ENCODE measurements around the gene S100A3.
A peak's percentile ranks its signal among the peaks of the same experiment; 100 is the strongest.
"Not testable (repeated sequence)": the region's sequence is repeated elsewhere in the genome, so short reads cannot be mapped to it uniquely, and the experiment has no call there.

Gene S100A3

GRCh38 chr1:153565529-153566374 is 16.7 kb upstream of the S100A3 start, which contains the start of gene S100A2:
Gene S100A2 (minus strand): TSS chr1:153565844. CDS start chr1:153563877, 1,967 bp downstream.
- Mint-ChIP-seq H3K4me3 (peak within 1 kb of the TSS; percentile 62), H3K36me3 (ENCODE audit: low read depth) (no peaks in the 10 kb centered on the region), H3K9me3 (no peaks in the 10 kb centered on the region), H3K4me1 (ENCODE audit: low read depth) (peaks cover 65% of the 10 kb centered on the region), H3K27me3 (peaks cover 5% of the 10 kb centered on the region), H3K27ac (peak within 1 kb of the TSS; percentile 96)
- intact Hi-C loops (cut with micrococcal nuclease), result loop anchor here (2.0 to 5.0 kb wide), 3 partner anchors 15 to 208 kb away; partner anchors contain the start of genes ILF2 and S100A9

- peaks cover 65% of the 10 kb centered on the region for H3K4me1 Mint-ChIP-seq (ENCODE audit: low read depth)
- no peak overlapping the region for H3K4me3 Mint-ChIP-seq
- no peaks in the 10 kb centered on the region for H3K9me3 Mint-ChIP-seq
- no peaks in the 10 kb centered on the region for H3K36me3 Mint-ChIP-seq (ENCODE audit: low read depth)
- H3K27ac Mint-ChIP-seq, result peak overlapping the region; percentile 96
- intact Hi-C loops (cut with micrococcal nuclease), result no loop called here
- H3K27me3 Mint-ChIP-seq, result no peaks in the 10 kb centered on the region
Measured at GRCh38 chr1:153563991-153564390, 14.9 kb upstream of the S100A3 start.

GRCh38 chr1:153563483-153563901 is 14.4 kb upstream of the S100A3 start:
- H3K9me3 Mint-ChIP-seq, result no peaks in the 10 kb centered on the region
- intact Hi-C loops (cut with micrococcal nuclease), result no loop called here
- H3K27ac Mint-ChIP-seq, result peak overlapping the region; percentile 96
- H3K36me3 Mint-ChIP-seq (ENCODE audit: low read depth), result no peaks in the 10 kb centered on the region
- H3K4me1 Mint-ChIP-seq (ENCODE audit: low read depth), result peaks cover 61% of the 10 kb centered on the region
- H3K27me3 Mint-ChIP-seq, result no peaks in the 10 kb centered on the region
- H3K4me3 Mint-ChIP-seq, result peak overlapping the region; percentile 7

GRCh38 chr1:153562021-153562420 is 13.0 kb upstream of the S100A3 start:
- H3K27me3 Mint-ChIP-seq; H3K9me3 Mint-ChIP-seq; H3K36me3 Mint-ChIP-seq (ENCODE audit: low read depth); intact Hi-C loops (cut with micrococcal nuclease); H3K4me3 Mint-ChIP-seq: not testable (repeated sequence)
- peak overlapping the region; percentile 46 for H3K27ac Mint-ChIP-seq
- H3K4me1 Mint-ChIP-seq (ENCODE audit: low read depth), result peaks cover 49% of the 10 kb centered on the region

- intact Hi-C loops (cut with micrococcal nuclease), result no loop called here
- H3K36me3 Mint-ChIP-seq (ENCODE audit: low read depth), result no peaks in the 10 kb centered on the region
- H3K27ac Mint-ChIP-seq, result peak overlapping the region; percentile 46
Measured at GRCh38 chr1:153561466-153561985, 12.5 kb upstream of the S100A3 start.

GRCh38 chr1:153560771-153561465 is 11.9 kb upstream of the S100A3 start:
- Mint-ChIP-seq H3K27ac (peak overlapping the region; percentile 22), H3K36me3 (ENCODE audit: low read depth) (no peaks in the 10 kb centered on the region), H3K4me1 (ENCODE audit: low read depth) (peaks cover 49% of the 10 kb centered on the region), H3K9me3 (no peaks in the 10 kb centered on the region), H3K4me3 (no peak overlapping the region), H3K27me3 (no peaks in the 10 kb centered on the region)
- intact Hi-C loops (cut with micrococcal nuclease), result no loop called here

More at GRCh38 chr1:153561466-153561985, 12.5 kb upstream of the S100A3 start:
- no peaks in the 10 kb centered on the region for H3K9me3 Mint-ChIP-seq
- no peaks in the 10 kb centered on the region for H3K27me3 Mint-ChIP-seq
- peaks cover 49% of the 10 kb centered on the region for H3K4me1 Mint-ChIP-seq (ENCODE audit: low read depth)
- no peak overlapping the region for H3K4me3 Mint-ChIP-seq

- no peak overlapping the region for H3K4me3 Mint-ChIP-seq
- H3K27ac Mint-ChIP-seq, result no peak overlapping the region
- no peaks in the 10 kb centered on the region for H3K27me3 Mint-ChIP-seq
- H3K4me1 Mint-ChIP-seq (ENCODE audit: low read depth), result peaks cover 43% of the 10 kb centered on the region
- intact Hi-C loops (cut with micrococcal nuclease), result no loop called here
- no peaks in the 10 kb centered on the region for H3K9me3 Mint-ChIP-seq
- no peaks in the 10 kb centered on the region for H3K36me3 Mint-ChIP-seq (ENCODE audit: low read depth)
Measured at GRCh38 chr1:153560241-153560640, 11.2 kb upstream of the S100A3 start.

GRCh38 chr1:153557877-153558276 is 8.8 kb upstream of the S100A3 start:
- H3K27me3 Mint-ChIP-seq, result no peaks in the 10 kb centered on the region
- no peak overlapping the region for H3K27ac Mint-ChIP-seq
- no peaks in the 10 kb centered on the region for H3K36me3 Mint-ChIP-seq (ENCODE audit: low read depth)
- no peak overlapping the region for H3K4me3 Mint-ChIP-seq
- peaks cover 44% of the 10 kb centered on the region for H3K4me1 Mint-ChIP-seq (ENCODE audit: low read depth)
- H3K9me3 Mint-ChIP-seq, result no peaks in the 10 kb centered on the region
- intact Hi-C loops (cut with micrococcal nuclease), result no loop called here

- H3K9me3 Mint-ChIP-seq, result no peaks in the 10 kb centered on the region
- H3K27ac Mint-ChIP-seq, result no peak overlapping the region
- intact Hi-C loops (cut with micrococcal nuclease), result no loop called here
- no peaks in the 10 kb centered on the region for H3K27me3 Mint-ChIP-seq
- H3K4me3 Mint-ChIP-seq, result no peak overlapping the region
- H3K36me3 Mint-ChIP-seq (ENCODE audit: low read depth), result no peaks in the 10 kb centered on the region
- H3K4me1 Mint-ChIP-seq (ENCODE audit: low read depth), result peaks cover 50% of the 10 kb centered on the region
Measured at GRCh38 chr1:153556348-153556747, 7.3 kb upstream of the S100A3 start.

GRCh38 chr1:153553830-153554541 is 4.9 kb upstream of the S100A3 start:
- peaks cover 72% of the 10 kb centered on the region for H3K4me1 Mint-ChIP-seq (ENCODE audit: low read depth)
- H3K27me3 Mint-ChIP-seq, result no peaks in the 10 kb centered on the region
- H3K36me3 Mint-ChIP-seq (ENCODE audit: low read depth), result no peaks in the 10 kb centered on the region
- H3K9me3 Mint-ChIP-seq, result no peaks in the 10 kb centered on the region
- intact Hi-C loops (cut with micrococcal nuclease), result no loop called here
- peak overlapping the region; percentile 74 for H3K27ac Mint-ChIP-seq
- no peak overlapping the region for H3K4me3 Mint-ChIP-seq

GRCh38 chr1:153553096-153553495 is 4.0 kb upstream of the S100A3 start:
- Mint-ChIP-seq H3K27ac (peak overlapping the region; percentile 74), H3K9me3 (no peaks in the 10 kb centered on the region), H3K27me3 (no peaks in the 10 kb centered on the region), H3K36me3 (ENCODE audit: low read depth) (no peaks in the 10 kb centered on the region), H3K4me3 (no peak overlapping the region), H3K4me1 (ENCODE audit: low read depth) (peaks cover 81% of the 10 kb centered on the region)
- intact Hi-C loops (cut with micrococcal nuclease), result no loop called here

GRCh38 chr1:153552335-153552734 is 3.3 kb upstream of the S100A3 start:
- H3K4me1 Mint-ChIP-seq (ENCODE audit: low read depth), result peaks cover 88% of the 10 kb centered on the region
- H3K27me3 Mint-ChIP-seq, result no peaks in the 10 kb centered on the region
- H3K27ac Mint-ChIP-seq, result peak overlapping the region; percentile 94
- no peaks in the 10 kb centered on the region for H3K9me3 Mint-ChIP-seq
- H3K36me3 Mint-ChIP-seq (ENCODE audit: low read depth), result no peaks in the 10 kb centered on the region
- H3K4me3 Mint-ChIP-seq, result no peak overlapping the region
- intact Hi-C loops (cut with micrococcal nuclease), result no loop called here

- Mint-ChIP-seq H3K9me3 (no peaks in the 10 kb centered on the region), H3K27ac (peak overlapping the region; percentile 94), H3K4me3 (peak overlapping the region; percentile 7), H3K27me3 (no peaks in the 10 kb centered on the region), H3K36me3 (ENCODE audit: low read depth) (peaks cover 1% of the 10 kb centered on the region), H3K4me1 (ENCODE audit: low read depth) (peaks cover 89% of the 10 kb centered on the region)
- intact Hi-C loops (cut with micrococcal nuclease), result loop anchor here (2.0 kb wide), 1 partner anchor 16 kb away; no protein-coding TSS in a partner anchor
Measured at GRCh38 chr1:153550827-153551500, 1.9 kb upstream of the S100A3 start.

All from dendritic cell treated with granulocyte-macrophage colony-stimulating factor and Interleukin-4, amounts not matched to agents 40 ng/mL and 50 ng/mL, for 4 days (primary cell).